ENCODE results near the gene KLHDC3.

- TF ChIP-seq POLR2A (IDR thresholded peaks at IDR 0.05; ENCODE audit: low read depth, low read length) = no peak
- no peak for TF ChIP-seq TAF1 (IDR thresholded peaks at IDR 0.05; ENCODE audit: low read depth, low read length)
- no peak for TF ChIP-seq POLR2AphosphoS5 (IDR thresholded peaks at IDR 0.05; ENCODE audit: low read depth, low read length)
- TF ChIP-seq POU2F2 (IDR thresholded peaks at IDR 0.05; ENCODE audit: low read depth, low read length) = no peak
- no peak for TF ChIP-seq PAX5 (IDR thresholded peaks at IDR 0.05; ENCODE audit: insufficient read depth, low read length, severe bottlenecking)
These were observed 423 bp downstream of the KLHDC3 start for GRCh38 chr6:43014434-43014909.

Data from GM12891 (cell line).